DOHH2 (cell line): Measurements from ENCODE around the gene TBC1D25.

Source experiments
- EZH2phosphoT487 ChIP-seq: fragments of 200-600 bp; sonication (generic); IDR thresholded peaks from 2 replicates; pipeline ENCODE4 v1.6.1; 2017; ENCODE audit warnings: borderline replicate concordance, mild to moderate bottlenecking, antibody characterized with exemption, low read length, moderate library complexity, mixed read lengths
- TF ChIP-seq, protein P1 (sequence below): fragments of 200-600 bp; sonication (generic); IDR thresholded peaks from one replicate; pipeline ENCODE4 v1.5.1; 2014; ENCODE audit warnings: antibody characterized with exemption, mild to moderate bottlenecking, low read depth, low read length; ENCODE audit not compliant: poor library complexity, severe bottlenecking

DNA sequence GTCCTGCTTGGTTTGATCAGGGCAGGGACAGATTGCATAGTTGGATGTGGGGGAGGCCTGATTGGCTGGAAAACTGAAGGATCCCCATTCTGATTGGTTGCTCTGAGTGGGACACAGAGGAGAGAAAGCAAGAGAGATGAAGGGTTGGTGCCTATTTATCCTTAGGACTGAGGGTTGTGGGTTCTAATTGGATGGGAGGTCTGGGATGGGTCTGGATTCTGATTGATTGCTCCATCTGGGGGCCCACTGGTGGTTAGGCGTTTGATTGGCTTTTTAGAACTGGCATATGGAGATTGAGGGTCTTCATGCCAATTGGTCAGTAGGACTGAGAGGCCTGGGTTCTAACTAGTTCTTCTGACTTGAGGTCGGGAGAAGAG is 18.6 kb upstream of the TBC1D25 start:
- TF ChIP-seq, protein P1, sequence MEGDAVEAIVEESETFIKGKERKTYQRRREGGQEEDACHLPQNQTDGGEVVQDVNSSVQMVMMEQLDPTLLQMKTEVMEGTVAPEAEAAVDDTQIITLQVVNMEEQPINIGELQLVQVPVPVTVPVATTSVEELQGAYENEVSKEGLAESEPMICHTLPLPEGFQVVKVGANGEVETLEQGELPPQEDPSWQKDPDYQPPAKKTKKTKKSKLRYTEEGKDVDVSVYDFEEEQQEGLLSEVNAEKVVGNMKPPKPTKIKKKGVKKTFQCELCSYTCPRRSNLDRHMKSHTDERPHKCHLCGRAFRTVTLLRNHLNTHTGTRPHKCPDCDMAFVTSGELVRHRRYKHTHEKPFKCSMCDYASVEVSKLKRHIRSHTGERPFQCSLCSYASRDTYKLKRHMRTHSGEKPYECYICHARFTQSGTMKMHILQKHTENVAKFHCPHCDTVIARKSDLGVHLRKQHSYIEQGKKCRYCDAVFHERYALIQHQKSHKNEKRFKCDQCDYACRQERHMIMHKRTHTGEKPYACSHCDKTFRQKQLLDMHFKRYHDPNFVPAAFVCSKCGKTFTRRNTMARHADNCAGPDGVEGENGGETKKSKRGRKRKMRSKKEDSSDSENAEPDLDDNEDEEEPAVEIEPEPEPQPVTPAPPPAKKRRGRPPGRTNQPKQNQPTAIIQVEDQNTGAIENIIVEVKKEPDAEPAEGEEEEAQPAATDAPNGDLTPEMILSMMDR: no peak
- TF ChIP-seq EZH2phosphoT487: no peak
